Central memory CD8-positive, alpha-beta T cell (primary cell): ENCODE results near the gene MAX.

Source experiments
- ATAC-seq: fragments of 150-1000 bp; cut with Tn5 transposase; replicated peaks from 2 replicates; pipeline ENCODE4 v1.10.0; 2022; ENCODE audit warnings: mild to moderate bottlenecking, moderate FRiP score, moderate number of reproducible peaks; ENCODE audit not compliant: poor library complexity, severe bottlenecking; ENCODE audit errors: extremely low read depth
- DNase-seq, 2 donors: peaks; one replicate each; pipeline ENCODE4 v3.0.0; 2021; ENCODE audit warnings: low spot score in 2 of 2
- H3K27ac Mint-ChIP-seq: one replicate; pipeline ENCODE4 v1.8.0; 2022; ENCODE audit warnings: low read depth, mild to moderate bottlenecking, moderate library complexity, mixed read lengths
- H3K27me3 Mint-ChIP-seq: one replicate; pipeline ENCODE4 v1.8.0; 2022; ENCODE audit warnings: mixed read lengths
- H3K36me3 Mint-ChIP-seq: one replicate; pipeline ENCODE4 v1.8.0; 2022; ENCODE audit warnings: mild to moderate bottlenecking, moderate library complexity, mixed read lengths; ENCODE audit not compliant: insufficient read depth
- H3K4me1 Mint-ChIP-seq: one replicate; pipeline ENCODE4 v1.8.0; 2022; ENCODE audit warnings: mixed read lengths
- H3K4me3 Mint-ChIP-seq: one replicate; pipeline ENCODE4 v1.8.0; 2022; ENCODE audit warnings: mild to moderate bottlenecking, moderate library complexity, mixed read lengths
- H3K9me3 Mint-ChIP-seq: one replicate; pipeline ENCODE4 v1.8.0; 2022; ENCODE audit warnings: mixed read lengths

MAX gene, protein sequence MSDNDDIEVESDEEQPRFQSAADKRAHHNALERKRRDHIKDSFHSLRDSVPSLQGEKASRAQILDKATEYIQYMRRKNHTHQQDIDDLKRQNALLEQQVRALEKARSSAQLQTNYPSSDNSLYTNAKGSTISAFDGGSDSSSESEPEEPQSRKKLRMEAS

DNA sequence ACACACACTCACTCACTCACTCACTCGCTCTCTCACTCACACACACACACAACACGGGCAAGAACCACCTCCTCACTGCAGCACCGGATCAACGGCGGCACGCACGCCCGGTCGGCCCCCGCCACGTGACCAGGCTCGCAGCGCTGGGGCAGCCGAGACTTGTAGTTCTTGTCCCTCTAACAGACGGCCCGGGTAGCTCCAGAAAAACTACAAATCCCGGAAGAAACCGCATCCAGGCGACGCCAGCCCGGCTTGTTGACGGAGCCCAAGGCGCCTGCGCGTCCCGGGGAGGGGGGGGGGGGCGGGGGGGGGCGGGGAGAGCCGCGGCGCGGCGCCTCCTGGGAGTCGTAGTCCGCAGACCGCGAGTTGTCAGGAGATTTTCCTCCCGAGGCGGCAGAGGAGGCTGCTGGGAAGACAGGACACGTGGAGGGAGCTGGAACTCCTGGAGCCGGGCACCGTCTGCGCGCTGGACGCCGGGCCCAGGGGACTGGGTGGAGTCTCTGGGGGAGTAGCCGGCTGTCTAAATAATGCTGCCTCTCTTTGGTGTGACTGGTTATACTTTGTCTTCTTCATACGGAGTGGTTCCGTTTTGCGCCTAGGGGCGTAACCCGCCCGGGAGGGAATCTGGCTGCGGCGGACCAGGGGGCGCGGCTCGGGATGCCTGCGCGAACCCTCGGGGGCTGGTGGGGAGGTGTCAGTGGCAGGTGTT, at the start of gene MAX:
Gene MAX (minus strand): TSS at position 77 of the 709 bp plus-strand sequence. CDS start 178 bp downstream, outside the sequence.
- Mint-ChIP-seq H3K4me1 (peaks cover 29% of the 10 kb centered on the region), H3K9me3 (no peaks in the 10 kb centered on the region), H3K27me3 (no peaks in the 10 kb centered on the region), H3K27ac (peak within 1 kb of the TSS; percentile 96), H3K4me3 (peak within 1 kb of the TSS; percentile 80), H3K36me3 (peaks cover 14% of the 10 kb centered on the region)
- peak; percentile 91 to 99 for DNase-seq
- ATAC-seq = peak; percentile 94

DNA sequence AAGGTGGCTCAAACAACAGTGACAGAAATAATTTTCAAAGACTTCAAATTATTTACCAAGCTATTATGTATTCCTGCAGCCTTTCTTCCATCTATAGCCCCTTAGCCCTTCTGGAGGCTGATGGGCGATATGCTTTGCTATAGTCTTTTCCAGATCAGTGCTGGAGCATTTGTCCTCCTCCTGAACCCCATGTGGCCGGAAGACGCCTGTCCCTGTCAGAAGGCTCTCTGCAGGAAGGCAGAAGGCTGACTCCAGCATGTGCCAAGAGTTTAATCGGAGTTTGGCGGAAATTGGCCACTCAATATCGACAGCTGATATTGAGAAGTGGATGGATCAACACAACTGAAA, 49.3 kb upstream of the MAX start:
- ATAC-seq = no peak
- no peaks in the 10 kb centered on the region for H3K9me3 Mint-ChIP-seq
- no peaks in the 10 kb centered on the region for H3K4me1 Mint-ChIP-seq
- H3K27ac Mint-ChIP-seq = no peak overlapping the region
- DNase-seq = no peak
- H3K27me3 Mint-ChIP-seq = peaks cover 17% of the 10 kb centered on the region
- no peak overlapping the region for H3K4me3 Mint-ChIP-seq
- H3K36me3 Mint-ChIP-seq = no peaks in the 10 kb centered on the region

DNA sequence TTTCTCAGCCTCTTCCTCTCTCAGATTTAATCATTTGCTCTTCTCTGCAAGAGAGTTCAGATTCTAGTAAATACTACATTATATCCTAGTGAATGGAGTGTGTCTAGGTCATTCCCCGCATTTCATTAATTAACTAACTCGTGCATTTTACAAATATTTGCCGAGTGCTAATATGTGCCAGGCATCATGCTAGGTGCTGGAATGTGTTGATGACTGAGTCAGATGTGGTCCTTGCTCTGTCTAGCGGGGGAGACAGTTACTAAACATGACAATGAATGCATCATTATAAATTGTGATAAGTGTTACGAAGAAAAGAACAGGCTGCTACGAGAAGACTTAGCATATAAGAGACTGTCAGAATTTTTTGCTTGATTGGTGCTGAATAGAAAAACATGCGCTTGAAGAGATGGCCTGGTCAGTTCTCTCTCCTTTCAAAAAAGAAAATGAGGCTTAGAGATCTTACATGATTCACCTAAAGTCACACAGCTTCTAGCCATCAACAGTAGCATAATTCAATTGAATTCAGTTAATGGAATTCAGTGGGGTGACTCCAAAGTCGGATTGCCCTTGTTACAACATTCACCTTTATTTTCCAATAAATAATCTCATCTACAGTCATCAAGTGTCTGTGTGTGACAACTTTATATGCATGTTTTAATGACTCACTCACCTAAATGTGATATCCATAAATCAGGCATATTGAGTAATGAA, 48.7 kb upstream of the MAX start:
- H3K4me3 Mint-ChIP-seq = no peak overlapping the region

GRCh38 chr14:65149116-65149515, 46.8 kb upstream of the MAX start:
- no peaks in the 10 kb centered on the region for H3K4me1 Mint-ChIP-seq
- no peak overlapping the region for H3K27ac Mint-ChIP-seq
- ATAC-seq (no peak), DNase-seq (no peak)
- H3K36me3 Mint-ChIP-seq = no peaks in the 10 kb centered on the region
- no peaks in the 10 kb centered on the region for H3K9me3 Mint-ChIP-seq
- H3K27me3 Mint-ChIP-seq = peaks cover 32% of the 10 kb centered on the region
- no peak overlapping the region for H3K4me3 Mint-ChIP-seq

More for the DNA sequence above, 48.7 kb upstream of the MAX start:
- Mint-ChIP-seq H3K36me3 (no peaks in the 10 kb centered on the region), H3K9me3 (no peaks in the 10 kb centered on the region), H3K27me3 (peaks cover 19% of the 10 kb centered on the region), H3K27ac (no peak overlapping the region), H3K4me1 (no peaks in the 10 kb centered on the region)
- DNase-seq = no peak
- ATAC-seq = no peak

DNA sequence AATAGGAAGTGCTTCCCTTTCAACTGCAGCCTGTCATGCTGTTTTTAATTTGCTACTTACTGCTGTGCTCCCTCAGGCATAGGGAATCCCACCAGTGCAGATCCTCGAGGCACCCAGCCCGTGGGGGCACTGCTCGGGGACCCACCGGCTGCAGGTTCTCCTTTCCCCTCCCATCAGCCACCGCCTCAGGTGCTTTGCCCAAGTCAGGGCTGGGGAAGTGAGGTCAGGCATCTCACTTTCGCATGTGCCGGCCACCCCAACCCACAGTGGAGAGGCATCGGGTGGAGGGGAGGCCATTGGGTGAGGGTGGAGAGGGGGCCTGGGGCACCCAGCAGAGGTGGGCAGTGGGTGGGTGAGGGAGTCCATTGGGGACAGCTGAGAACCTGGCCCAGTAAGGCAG, 41.9 kb upstream of the MAX start:
- Mint-ChIP-seq H3K4me3 (no peak overlapping the region), H3K27me3 (peaks cover 36% of the 10 kb centered on the region), H3K9me3 (no peaks in the 10 kb centered on the region), H3K27ac (no peak overlapping the region), H3K36me3 (no peaks in the 10 kb centered on the region), H3K4me1 (no peaks in the 10 kb centered on the region)
- ATAC-seq (no peak), DNase-seq (no peak)

DNA sequence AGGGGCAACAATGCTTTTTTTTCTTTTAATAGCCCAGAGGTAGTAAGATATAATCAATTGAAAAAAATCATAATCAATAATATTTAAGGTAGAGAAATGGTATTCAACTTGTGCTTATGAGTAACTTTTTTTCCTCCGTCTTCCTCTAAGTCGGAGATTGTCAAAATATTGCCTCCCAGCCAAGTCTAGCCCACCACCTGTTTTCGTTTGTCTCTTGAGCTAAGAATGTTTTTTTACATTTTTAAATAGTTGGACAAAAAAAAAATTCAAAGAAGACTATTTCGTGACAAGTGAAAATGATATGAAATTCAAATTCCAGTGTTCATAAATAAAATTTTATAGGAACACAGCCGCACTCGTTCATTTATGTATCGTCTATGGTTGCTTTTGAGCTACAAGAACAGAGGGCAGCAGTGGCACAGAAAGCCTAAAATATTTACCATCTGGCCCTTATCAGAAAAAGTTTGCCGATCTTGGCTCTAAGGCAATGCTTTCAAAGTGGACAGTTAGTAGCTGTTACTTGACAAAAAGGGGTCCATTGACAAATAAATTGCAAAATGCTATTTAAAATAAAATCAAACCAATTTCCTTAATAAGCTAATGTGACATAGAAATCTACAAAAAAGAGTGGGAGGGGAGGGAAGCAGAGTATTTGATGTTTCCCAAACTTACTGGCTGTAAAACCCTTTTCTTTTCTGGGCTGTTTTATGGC, 40.8 kb upstream of the MAX start:
- ATAC-seq (no peak), DNase-seq (no peak)
- no peaks in the 10 kb centered on the region for H3K4me1 Mint-ChIP-seq
- H3K9me3 Mint-ChIP-seq = no peaks in the 10 kb centered on the region
- no peak overlapping the region for H3K4me3 Mint-ChIP-seq
- no peak overlapping the region for H3K27ac Mint-ChIP-seq
- peaks cover 36% of the 10 kb centered on the region for H3K27me3 Mint-ChIP-seq
- H3K36me3 Mint-ChIP-seq = no peaks in the 10 kb centered on the region

DNA sequence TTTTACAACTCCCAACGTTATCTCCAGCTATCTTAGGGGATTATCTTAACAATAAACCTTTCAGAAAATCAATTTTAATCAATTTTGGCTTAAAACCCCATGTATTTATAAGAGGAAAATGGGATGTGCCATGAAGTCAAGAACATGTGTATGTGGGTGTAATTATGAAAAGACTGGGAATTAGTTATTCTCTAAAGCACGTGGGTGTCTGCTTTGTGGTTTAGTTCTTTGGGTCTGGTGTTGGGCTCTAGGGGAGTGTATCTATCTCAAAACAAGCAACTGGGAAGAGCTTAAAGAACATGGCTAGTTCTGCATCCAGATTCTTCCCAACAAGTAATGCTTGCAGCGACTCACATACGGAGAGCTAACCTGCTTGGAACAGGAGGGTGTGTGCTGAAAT, 40.1 kb upstream of the MAX start:
- Mint-ChIP-seq H3K4me1 (no peaks in the 10 kb centered on the region), H3K27me3 (peaks cover 36% of the 10 kb centered on the region), H3K9me3 (no peaks in the 10 kb centered on the region), H3K27ac (no peak overlapping the region), H3K36me3 (no peaks in the 10 kb centered on the region), H3K4me3 (no peak overlapping the region)
- ATAC-seq = no peak
- DNase-seq = no peak

GRCh38 chr14:65141523-65141922, 39.2 kb upstream of the MAX start:
- Mint-ChIP-seq H3K9me3 (no peaks in the 10 kb centered on the region), H3K36me3 (no peaks in the 10 kb centered on the region), H3K27me3 (peaks cover 36% of the 10 kb centered on the region), H3K4me1 (no peaks in the 10 kb centered on the region), H3K4me3 (no peak overlapping the region), H3K27ac (no peak overlapping the region)
- no peak for ATAC-seq
- DNase-seq = no peak

- DNase-seq = no peak
- Mint-ChIP-seq H3K27ac (no peak overlapping the region), H3K4me1 (no peaks in the 10 kb centered on the region), H3K4me3 (no peak overlapping the region), H3K27me3 (peaks cover 8% of the 10 kb centered on the region), H3K36me3 (no peaks in the 10 kb centered on the region), H3K9me3 (no peaks in the 10 kb centered on the region)
- ATAC-seq = no peak
Measured at GRCh38 chr14:65137648-65138307, 35.5 kb upstream of the MAX start.

- no peaks in the 10 kb centered on the region for H3K27me3 Mint-ChIP-seq
- H3K4me3 Mint-ChIP-seq = no peak overlapping the region
- H3K36me3 Mint-ChIP-seq = no peaks in the 10 kb centered on the region
- DNase-seq = no peak
- no peaks in the 10 kb centered on the region for H3K9me3 Mint-ChIP-seq
- H3K27ac Mint-ChIP-seq = no peak overlapping the region
- ATAC-seq = no peak
- H3K4me1 Mint-ChIP-seq = no peaks in the 10 kb centered on the region
Measured at GRCh38 chr14:65134651-65135579, 32.6 kb upstream of the MAX start.

- Mint-ChIP-seq H3K27ac (no peak overlapping the region), H3K4me1 (no peaks in the 10 kb centered on the region), H3K36me3 (no peaks in the 10 kb centered on the region), H3K4me3 (no peak overlapping the region), H3K9me3 (no peaks in the 10 kb centered on the region), H3K27me3 (no peaks in the 10 kb centered on the region)
- ATAC-seq (no peak), DNase-seq (no peak)
Measured at GRCh38 chr14:65132855-65133254, 30.5 kb upstream of the MAX start.
